ENCODE data around the gene TOM1L1. TPM values are rescaled to one million over a fixed set of nuclear protein-coding genes. Genes with fewer than 3 reads are reported as not detected.

The TOM1L1 gene
- total and polyA plus RNA-seq, 2 donors (not counting 1 experiment from before 2014, with no cell fraction given), result 34.5 to 34.7 TPM

GRCh38 chr17:54902611-54903010 is 2.0 kb downstream of the TOM1L1 start:
- Histone ChIP-seq H3K4me3 (replicated peaks in 1 of 4; ENCODE audit: control extremely low read depth in 1 of 4, insufficient read depth in 1 of 4, low read depth in 3 of 4, low read length in 4 of 4) (no peak overlapping the region), H3K4me2 (ENCODE audit: extremely low read depth, insufficient read depth, low read length) (no peak overlapping the region), H4K20me1 (ENCODE audit: control insufficient read depth, extremely low read depth, insufficient read depth, low read length) (no peaks in the 10 kb centered on the region), H3K9ac (ENCODE audit: insufficient read depth, low read length) (no peak overlapping the region), H3K27me3 (ENCODE audit: control insufficient read depth, insufficient read depth, low read length) (peaks cover 6% of the 10 kb centered on the region), H3K9me3 (ENCODE audit: control insufficient read depth, insufficient read depth, low read depth, low read length) (no peaks in the 10 kb centered on the region), H3K4me1 (ENCODE audit: control insufficient read depth, extremely low read depth, insufficient read depth, low read length) (peaks cover 2% of the 10 kb centered on the region), H2AFZ (ENCODE audit: low read length) (no peak overlapping the region), H3K27ac (ENCODE audit: insufficient read depth, low read length) (no peak overlapping the region), H3K36me3 (ENCODE audit: control insufficient read depth, insufficient read depth, low read length) (no peaks in the 10 kb centered on the region), H3K79me2 (ENCODE audit: control insufficient read depth, insufficient read depth, low read length) (no peaks in the 10 kb centered on the region)
- DNase-seq (ENCODE audit: low read depth in 2 of 2), result no peak
- TF ChIP-seq CTCF (conservative IDR thresholded peaks at IDR 0.05 in 1 of 2, IDR thresholded peaks at IDR 0.05 in 1 of 2; ENCODE audit: low read depth in 1 of 2, low read length in 2 of 2) (no peak), EZH2 (IDR thresholded peaks at IDR 0.05; ENCODE audit: low read length, missing control alignments) (no peak)

GRCh38 chr17:54903375-54903774 is 2.7 kb downstream of the TOM1L1 start:
- DNase-seq (ENCODE audit: low read depth in 2 of 2), result peak; percentile 8 to 23
- Histone ChIP-seq H4K20me1 (ENCODE audit: control insufficient read depth, extremely low read depth, insufficient read depth, low read length) (no peaks in the 10 kb centered on the region), H3K9me3 (ENCODE audit: control insufficient read depth, insufficient read depth, low read depth, low read length) (no peaks in the 10 kb centered on the region), H3K27ac (ENCODE audit: insufficient read depth, low read length) (no peak overlapping the region), H2AFZ (ENCODE audit: low read length) (no peak overlapping the region), H3K27me3 (ENCODE audit: control insufficient read depth, insufficient read depth, low read length) (peaks cover 6% of the 10 kb centered on the region), H3K9ac (ENCODE audit: insufficient read depth, low read length) (no peak overlapping the region), H3K79me2 (ENCODE audit: control insufficient read depth, insufficient read depth, low read length) (no peaks in the 10 kb centered on the region), H3K4me2 (ENCODE audit: extremely low read depth, insufficient read depth, low read length) (no peak overlapping the region), H3K4me1 (ENCODE audit: control insufficient read depth, extremely low read depth, insufficient read depth, low read length) (peaks cover 2% of the 10 kb centered on the region), H3K4me3 (replicated peaks in 1 of 4; ENCODE audit: control extremely low read depth in 1 of 4, insufficient read depth in 1 of 4, low read depth in 3 of 4, low read length in 4 of 4) (no peak overlapping the region), H3K36me3 (ENCODE audit: control insufficient read depth, insufficient read depth, low read length) (no peaks in the 10 kb centered on the region)
- TF ChIP-seq CTCF (conservative IDR thresholded peaks at IDR 0.05 in 1 of 2, IDR thresholded peaks at IDR 0.05 in 1 of 2; ENCODE audit: low read depth in 1 of 2, low read length in 2 of 2), result no peak
- TF ChIP-seq EZH2 (IDR thresholded peaks at IDR 0.05; ENCODE audit: low read length, missing control alignments), result no peak

GRCh38 chr17:54906683-54907082 is 6.0 kb downstream of the TOM1L1 start:
- no peaks in the 10 kb centered on the region for H3K36me3 ChIP-seq (ENCODE audit: control insufficient read depth, insufficient read depth, low read length)
- no peak overlapping the region for H3K4me3 ChIP-seq (replicated peaks in 1 of 4; ENCODE audit: control extremely low read depth in 1 of 4, insufficient read depth in 1 of 4, low read depth in 3 of 4, low read length in 4 of 4)
- H3K9me3 ChIP-seq (ENCODE audit: control insufficient read depth, insufficient read depth, low read depth, low read length), result no peaks in the 10 kb centered on the region
- no peaks in the 10 kb centered on the region for H3K4me1 ChIP-seq (ENCODE audit: control insufficient read depth, extremely low read depth, insufficient read depth, low read length)
- no peak overlapping the region for H2AFZ ChIP-seq (ENCODE audit: low read length)
- no peak overlapping the region for H3K4me2 ChIP-seq (ENCODE audit: extremely low read depth, insufficient read depth, low read length)
- no peaks in the 10 kb centered on the region for H3K79me2 ChIP-seq (ENCODE audit: control insufficient read depth, insufficient read depth, low read length)
- H3K9ac ChIP-seq (ENCODE audit: insufficient read depth, low read length), result no peak overlapping the region
- no peak for DNase-seq (ENCODE audit: low read depth in 2 of 2)
- no peak overlapping the region for H3K27ac ChIP-seq (ENCODE audit: insufficient read depth, low read length)
- no peaks in the 10 kb centered on the region for H4K20me1 ChIP-seq (ENCODE audit: control insufficient read depth, extremely low read depth, insufficient read depth, low read length)
- no peak for TF ChIP-seq CTCF (conservative IDR thresholded peaks at IDR 0.05 in 1 of 2, IDR thresholded peaks at IDR 0.05 in 1 of 2; ENCODE audit: low read depth in 1 of 2, low read length in 2 of 2)
- TF ChIP-seq EZH2 (IDR thresholded peaks at IDR 0.05; ENCODE audit: low read length, missing control alignments), result no peak
- no peaks in the 10 kb centered on the region for H3K27me3 ChIP-seq (ENCODE audit: control insufficient read depth, insufficient read depth, low read length)
